ENCODE results near the gene HSP90AB1. TPM values are rescaled to one million over a fixed set of nuclear protein-coding genes. Genes with fewer than 3 reads are reported as not detected.
A peak's percentile ranks its signal among the peaks of the same experiment; 100 is the strongest.

The HSP90AB1 gene
- total RNA-seq, 4 donors from 2014 or later = 556 to 669 (median 586) TPM

DNA sequence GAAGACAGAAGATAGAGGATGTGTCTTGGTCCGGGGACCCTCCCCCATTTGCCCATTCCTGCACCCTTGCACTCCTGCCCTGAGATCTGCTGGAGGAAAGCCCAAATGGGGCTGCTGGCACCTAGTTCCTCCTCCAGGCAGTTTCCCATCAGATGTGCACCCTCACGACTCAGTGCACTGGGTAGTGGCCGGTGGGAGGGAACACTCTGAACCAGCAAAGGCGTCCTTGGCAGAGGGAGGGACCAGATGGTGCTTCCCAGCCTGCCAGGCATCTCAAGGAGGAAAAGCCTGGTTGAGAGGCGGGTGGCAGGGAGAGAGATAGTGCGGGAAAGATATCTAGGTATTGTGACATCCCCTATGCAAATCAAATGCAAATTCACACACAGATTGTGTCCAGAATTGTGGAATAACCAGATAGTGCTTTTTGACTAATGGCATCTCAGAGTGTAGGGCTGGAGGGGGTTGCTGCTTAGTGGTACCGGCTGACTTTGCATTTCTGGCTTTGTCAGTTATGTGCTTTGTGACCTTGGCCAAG lies 42.9 kb downstream of the HSP90AB1 start:
- WGBS, 2 donors = 43 to 47% methylated on average over 7 of the region's 7 CpGs
- peaks cover 4% of the 10 kb centered on the region for H3K27me3 ChIP-seq
- TF ChIP-seq, protein P1, sequence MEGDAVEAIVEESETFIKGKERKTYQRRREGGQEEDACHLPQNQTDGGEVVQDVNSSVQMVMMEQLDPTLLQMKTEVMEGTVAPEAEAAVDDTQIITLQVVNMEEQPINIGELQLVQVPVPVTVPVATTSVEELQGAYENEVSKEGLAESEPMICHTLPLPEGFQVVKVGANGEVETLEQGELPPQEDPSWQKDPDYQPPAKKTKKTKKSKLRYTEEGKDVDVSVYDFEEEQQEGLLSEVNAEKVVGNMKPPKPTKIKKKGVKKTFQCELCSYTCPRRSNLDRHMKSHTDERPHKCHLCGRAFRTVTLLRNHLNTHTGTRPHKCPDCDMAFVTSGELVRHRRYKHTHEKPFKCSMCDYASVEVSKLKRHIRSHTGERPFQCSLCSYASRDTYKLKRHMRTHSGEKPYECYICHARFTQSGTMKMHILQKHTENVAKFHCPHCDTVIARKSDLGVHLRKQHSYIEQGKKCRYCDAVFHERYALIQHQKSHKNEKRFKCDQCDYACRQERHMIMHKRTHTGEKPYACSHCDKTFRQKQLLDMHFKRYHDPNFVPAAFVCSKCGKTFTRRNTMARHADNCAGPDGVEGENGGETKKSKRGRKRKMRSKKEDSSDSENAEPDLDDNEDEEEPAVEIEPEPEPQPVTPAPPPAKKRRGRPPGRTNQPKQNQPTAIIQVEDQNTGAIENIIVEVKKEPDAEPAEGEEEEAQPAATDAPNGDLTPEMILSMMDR (IDR thresholded peaks at IDR 0.05) = no peak
- no peak for TF ChIP-seq POLR2A (IDR thresholded peaks at IDR 0.05)

GRCh38 chr6:44291841-44292240 lies 44.9 kb downstream of the HSP90AB1 start:
- H3K27me3 ChIP-seq = peaks cover 11% of the 10 kb centered on the region
- intact Hi-C loops (cut with DNase I) = no loop called here
- no peaks in the 10 kb centered on the region for H3K9me3 ChIP-seq
- H3K4me1 ChIP-seq = peaks cover 0 to under 1% of the 10 kb centered on the region in 2 donors
- TF ChIP-seq, protein P1 (IDR thresholded peaks at IDR 0.05) = no peak
- no peak for DNase-seq
- H3K4me3 ChIP-seq (replicated peaks in 1 of 3) = no peak overlapping the region
- WGBS, 2 donors = 68 to 78% methylated on average over 4 of the region's 4 CpGs
- H3K36me3 ChIP-seq = no peaks in the 10 kb centered on the region
- H3K27ac ChIP-seq = no peak overlapping the region

More for the DNA sequence above, 42.9 kb downstream of the HSP90AB1 start:
- H3K4me3 ChIP-seq (replicated peaks in 1 of 3) = no peak overlapping the region
- no peaks in the 10 kb centered on the region for H3K36me3 ChIP-seq
- intact Hi-C loops (cut with DNase I) = no loop called here
- peak; percentile 48 to 54 for DNase-seq
- no peaks in the 10 kb centered on the region for H3K4me1 ChIP-seq
- no peak overlapping the region for H3K27ac ChIP-seq
- H3K9me3 ChIP-seq = no peaks in the 10 kb centered on the region

DNA sequence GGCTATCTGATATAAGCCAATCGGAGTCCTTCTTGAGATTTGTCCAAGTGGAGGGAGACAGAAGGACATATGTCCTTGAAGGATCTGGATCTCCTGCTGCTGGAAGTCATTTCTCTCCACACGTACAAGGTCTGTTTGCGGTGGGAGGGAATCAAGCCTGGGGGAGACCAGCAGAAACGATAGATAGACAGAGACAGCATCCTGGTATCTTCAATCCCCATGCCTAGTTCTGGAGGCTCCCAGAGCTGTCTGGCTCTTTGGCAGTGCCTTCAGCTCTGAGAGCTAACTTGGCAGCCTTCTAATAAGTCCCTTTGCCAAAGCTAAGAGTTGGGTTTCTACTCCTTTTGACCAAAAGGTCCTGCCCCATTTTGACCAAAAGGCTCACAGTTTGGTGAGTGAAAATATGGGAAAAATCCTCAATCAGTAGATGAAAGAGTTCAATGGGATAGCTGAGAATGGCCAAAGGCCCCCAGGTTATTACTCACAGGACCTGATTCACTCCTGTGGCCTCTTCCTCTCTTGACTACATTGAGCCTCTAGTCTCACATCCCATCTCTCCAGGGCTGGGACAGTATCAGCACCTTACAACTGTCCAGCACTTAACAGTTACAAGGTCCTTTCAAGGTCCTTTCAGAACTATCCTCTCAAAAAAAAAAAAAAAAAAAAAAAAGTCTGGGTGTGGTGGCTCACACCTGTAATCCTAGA lies 45.9 kb downstream of the HSP90AB1 start:
- TF ChIP-seq, protein P1 (IDR thresholded peaks at IDR 0.05) = no peak
- no peak for TF ChIP-seq POLR2A (IDR thresholded peaks at IDR 0.05)
- Histone ChIP-seq H3K4me1 (peaks cover 6 to 10% of the 10 kb centered on the region in 2 donors), H3K27me3 (peaks cover 17% of the 10 kb centered on the region), H3K36me3 (no peaks in the 10 kb centered on the region), H3K27ac (no peak overlapping the region), H3K4me3 (replicated peaks in 1 of 3) (no peak overlapping the region), H3K9me3 (no peaks in the 10 kb centered on the region)
- intact Hi-C loops (cut with DNase I) = no loop called here
- WGBS, 2 donors = 80 to 89% methylated on average over 4 of the region's 4 CpGs
- DNase-seq = no peak

DNA sequence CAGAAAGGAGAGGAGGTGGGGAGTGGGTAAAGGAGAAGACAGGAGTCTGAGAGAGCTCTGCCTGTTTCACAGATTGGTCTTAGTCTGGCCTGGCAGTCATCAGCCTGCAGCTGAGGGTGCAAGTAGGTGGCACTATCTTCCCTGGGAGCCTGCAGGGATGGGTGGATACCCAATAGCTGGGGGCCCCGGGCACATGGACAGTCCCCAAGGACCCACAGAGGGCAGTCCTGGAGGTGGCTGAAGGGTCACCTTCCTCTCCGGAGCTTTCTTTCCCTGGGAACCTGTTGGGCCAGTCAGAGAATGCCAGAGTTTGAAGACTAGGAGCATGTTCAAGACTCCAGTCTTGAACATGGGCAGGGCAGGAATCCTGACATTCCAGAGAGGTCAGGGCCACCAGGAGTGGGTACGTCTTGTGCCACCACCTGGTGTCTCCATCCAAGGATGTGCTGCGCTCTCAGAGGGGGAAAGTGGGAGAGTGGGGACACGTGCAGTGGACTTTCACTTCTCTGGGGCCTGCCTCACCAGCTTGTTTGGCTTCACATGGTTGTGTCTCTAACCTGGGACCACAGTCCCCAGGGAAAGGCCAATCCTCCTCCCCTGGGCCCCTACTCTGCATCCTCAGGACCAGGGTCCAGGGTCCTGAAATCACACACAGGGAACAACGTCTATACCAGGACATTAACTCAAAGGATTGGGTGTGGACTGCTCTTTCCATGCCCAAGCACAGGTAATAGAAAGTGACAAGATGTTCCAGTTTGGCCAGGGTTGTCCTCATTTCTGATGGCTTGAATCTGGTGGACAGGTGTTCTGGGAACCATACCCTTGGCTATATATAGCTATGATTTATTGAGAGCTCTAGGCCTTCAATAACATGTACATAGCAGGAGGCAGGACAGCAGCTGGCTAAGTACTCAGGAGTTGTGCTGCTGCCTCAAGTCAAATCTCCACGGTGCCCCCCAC lies 48.2 kb downstream of the HSP90AB1 start:
- Histone ChIP-seq H3K9me3 (no peaks in the 10 kb centered on the region), H3K4me3 (replicated peaks in 1 of 3) (no peak overlapping the region), H3K27me3 (peaks cover 17% of the 10 kb centered on the region), H3K36me3 (peaks cover 0 to under 1% of the 10 kb centered on the region in 2 donors), H3K4me1 (peaks cover 6 to 12% of the 10 kb centered on the region in 2 donors), H3K27ac (no peak overlapping the region)
- no peak for DNase-seq
- TF ChIP-seq, protein P1 (IDR thresholded peaks at IDR 0.05) = no peak
- TF ChIP-seq POLR2A (IDR thresholded peaks at IDR 0.05) = no peak
- 64 to 67% methylated on average over 6 to 7 of the region's 7 CpGs for WGBS, 2 donors
- intact Hi-C loops (cut with DNase I) = no loop called here
